H9 (cell line): Measurements from ENCODE around the gene ZFYVE28. TPM values are rescaled to one million over a fixed set of nuclear protein-coding genes. Genes with fewer than 3 reads are reported as not detected.

Experiments
- DNase-seq: peaks from one replicate; pipeline ENCODE4 v3.0.0-alpha.2; 2017
- H2AFZ ChIP-seq: one replicate; pipeline ENCODE4 v1.6.1; 2013; ENCODE audit warnings: mild to moderate bottlenecking, low read length, control low read depth, moderate library complexity
- H2AK5ac ChIP-seq: 2 replicates; pipeline ENCODE4 v1.6.1; 2013; ENCODE audit warnings: low read length, control low read depth, mixed read lengths; ENCODE audit not compliant: insufficient read length
- H2BK120ac ChIP-seq: one replicate; pipeline ENCODE4 v1.6.1; 2013; ENCODE audit warnings: low read depth, mild to moderate bottlenecking, low read length, control low read depth, inconsistent platforms; ENCODE audit not compliant: poor library complexity, severe bottlenecking
- H2BK12ac ChIP-seq: 2 replicates; pipeline ENCODE4 v1.6.1; 2013; ENCODE audit warnings: low read length, control low read depth, mixed read lengths, low read depth; ENCODE audit not compliant: insufficient read length
- H2BK15ac ChIP-seq: 2 replicates; pipeline ENCODE4 v1.6.1; 2013; ENCODE audit warnings: low read depth, low read length, control low read depth
- H2BK20ac ChIP-seq: one replicate; pipeline ENCODE4 v1.6.1; 2013; ENCODE audit warnings: low read depth, mild to moderate bottlenecking, low read length, control low read depth, inconsistent platforms; ENCODE audit not compliant: poor library complexity, severe bottlenecking
- H2BK5ac ChIP-seq: 2 replicates; pipeline ENCODE4 v1.6.1; 2013; ENCODE audit warnings: low read length, control low read depth, mixed read lengths; ENCODE audit not compliant: insufficient read length
- H3K14ac ChIP-seq: 2 replicates; pipeline ENCODE4 v1.6.1; 2013; ENCODE audit warnings: low read length, control low read depth; ENCODE audit not compliant: insufficient read depth
- H3K18ac ChIP-seq: 2 replicates; pipeline ENCODE4 v1.6.1; 2013; ENCODE audit warnings: low read depth, mild to moderate bottlenecking, mixed read lengths, low read length, control low read depth; ENCODE audit not compliant: insufficient read length
- H3K23ac ChIP-seq: 2 replicates; pipeline ENCODE4 v1.6.1; 2013; ENCODE audit warnings: low read length, control low read depth, mixed read lengths, low read depth; ENCODE audit not compliant: insufficient read length
- H3K23me2 ChIP-seq: 2 replicates; pipeline ENCODE4 v1.6.1; 2013; ENCODE audit warnings: low read depth, mild to moderate bottlenecking, mixed read lengths, low read length, control low read depth; ENCODE audit not compliant: insufficient read length, poor library complexity, severe bottlenecking
- H3K27ac ChIP-seq: 2 replicates; pipeline ENCODE4 v1.5.1; 2013; ENCODE audit warnings: low read length, control low read depth, mixed read lengths, low read depth; ENCODE audit not compliant: insufficient read length
- H3K27me3 ChIP-seq: 2 replicates; pipeline ENCODE4 v1.6.1; 2013; ENCODE audit warnings: low read length, control low read depth, inconsistent platforms; ENCODE audit not compliant: insufficient read depth
- H3K4ac ChIP-seq: 2 replicates; pipeline ENCODE4 v1.6.1; 2013; ENCODE audit warnings: low read depth, mild to moderate bottlenecking, control low read depth, inconsistent platforms, low read length, moderate library complexity
- H3K4me1 ChIP-seq: 2 replicates; pipeline ENCODE4 v1.6.1; 2013; ENCODE audit warnings: low read length, control low read depth, inconsistent platforms; ENCODE audit not compliant: insufficient read depth
- H3K4me2 ChIP-seq: 2 replicates; pipeline ENCODE4 v1.6.1; 2013; ENCODE audit warnings: low read length, control low read depth, mixed read lengths; ENCODE audit not compliant: insufficient read length, insufficient read depth
- H3K56ac ChIP-seq: 2 replicates; pipeline ENCODE4 v1.6.1; 2013; ENCODE audit warnings: low read depth, mild to moderate bottlenecking, mixed read lengths, low read length, control low read depth; ENCODE audit not compliant: insufficient read length
- H3K79me1 ChIP-seq: 2 replicates; pipeline ENCODE4 v1.6.1; 2013; ENCODE audit warnings: low read depth, mild to moderate bottlenecking, moderate library complexity, low read length, control low read depth, inconsistent platforms; ENCODE audit not compliant: insufficient read depth, poor library complexity, severe bottlenecking
- H3K79me2 ChIP-seq: 2 replicates; pipeline ENCODE4 v1.6.1; 2013; ENCODE audit warnings: low read length, control low read depth, inconsistent platforms; ENCODE audit not compliant: insufficient read depth
- H3K9ac ChIP-seq: 2 replicates; pipeline ENCODE4 v1.6.1; 2013; ENCODE audit warnings: low read length, control low read depth, mixed read lengths; ENCODE audit not compliant: insufficient read length; ENCODE audit errors: extremely low read depth
- H3K9me3 ChIP-seq: one replicate; pipeline ENCODE4 v1.6.1; 2013; ENCODE audit warnings: low read depth, low read length, inconsistent platforms; ENCODE audit not compliant: control insufficient read depth
- H3T11ph ChIP-seq: one replicate; pipeline ENCODE4 v1.6.1; 2013; ENCODE audit warnings: mild to moderate bottlenecking, low read length, control low read depth, inconsistent platforms
- H4K20me1 ChIP-seq: one replicate; pipeline ENCODE4 v1.6.1; 2013; ENCODE audit not compliant: control insufficient read depth, insufficient read length, insufficient read depth
- H4K5ac ChIP-seq: 2 replicates; pipeline ENCODE4 v1.6.1; 2013; ENCODE audit warnings: low read depth, mild to moderate bottlenecking, mixed read lengths, low read length, control low read depth; ENCODE audit not compliant: insufficient read length
- H4K8ac ChIP-seq: replicated peaks from 2 replicates; pipeline ENCODE4 v1.6.1; 2013; ENCODE audit warnings: low read length, control low read depth, mixed read lengths, low read depth; ENCODE audit not compliant: insufficient read length
- H4K91ac ChIP-seq: 2 replicates; pipeline ENCODE4 v1.6.1; 2013; ENCODE audit warnings: low read depth, mild to moderate bottlenecking, moderate library complexity, mixed read lengths, low read length, control low read depth; ENCODE audit not compliant: insufficient read length
- H3K27ac Mint-ChIP-seq, 3 experiments: 2 replicates in 2 of 3; 3 replicates in 1 of 3; pipeline ENCODE4 v1.8.0; 2020 to 2021; ENCODE audit warnings: mixed read lengths in 3 of 3, mild to moderate bottlenecking in 1 of 3, moderate library complexity in 1 of 3
- H3K27me3 Mint-ChIP-seq: 2 replicates; pipeline ENCODE4 v1.8.0; 2021; ENCODE audit warnings: low read depth, mild to moderate bottlenecking, moderate library complexity, mixed read lengths
- H3K36me3 Mint-ChIP-seq, 3 experiments: 2 replicates in 2 of 3; 3 replicates in 1 of 3; pipeline ENCODE4 v1.8.0; 2020 to 2021; ENCODE audit warnings: low read depth in 3 of 3, mixed read lengths in 3 of 3; ENCODE audit not compliant: insufficient read depth in 1 of 3
- H3K4me1 Mint-ChIP-seq, 2 experiments: 2 replicates each; pipeline ENCODE4 v1.8.0; 2020; ENCODE audit warnings: mixed read lengths in 2 of 2
- H3K4me3 Mint-ChIP-seq, 2 experiments: 2 replicates in 1 of 2; 3 replicates in 1 of 2; pipeline ENCODE4 v1.8.0; 2020 to 2021; ENCODE audit warnings: mild to moderate bottlenecking in 2 of 2, mixed read lengths in 2 of 2, moderate library complexity in 1 of 2
- H3K9me3 Mint-ChIP-seq, 2 experiments: 2 replicates in 1 of 2; 3 replicates in 1 of 2; pipeline ENCODE4 v1.8.0; 2020; ENCODE audit warnings: mild to moderate bottlenecking in 2 of 2, mixed read lengths in 2 of 2, moderate library complexity in 1 of 2
- WGBS: extraction: QIAGEN DNeasy Blood & Tissue Kit; methylation state at CpG from one replicate; pipeline ENCODE4 v1.1.7; 2013; ENCODE audit warnings: missing lambda C conversion rate, low lambda C conversion rate, mixed read lengths; ENCODE audit not compliant: insufficient read length; ENCODE audit errors: extremely low coverage; 5-methylcytosine and 5-hydroxymethylcytosine counted together
- total RNA-seq: library from RNA; stranded (reverse); gene quantifications from 2 replicates; pipeline ENCODE4 v1.2.1, GENCODE V29; 2021
- TF ChIP-seq, protein P1 (sequence below): fragments of 200-600 bp; sonication (generic); conservative IDR thresholded peaks from 3 replicates; pipeline ENCODE4 v1.8.0; 2021; ENCODE audit warnings: antibody characterized with exemption, mild to moderate bottlenecking

The ZFYVE28 gene
- total RNA-seq, 1 experiment from 2014 or later: 0.98 TPM

- Mint-ChIP-seq H3K36me3 (no peaks in the 10 kb centered on the region), H3K4me3 (no peak overlapping the region), H3K9me3 (no peaks in the 10 kb centered on the region), H3K4me1 (peaks cover 15 to 24% of the 10 kb centered on the region in 2 experiments), H3K27me3 (no peaks in the 10 kb centered on the region), H3K27ac (peak overlapping the region in 1 of 3 experiments; percentile 67; a peak in 1 of 7 replicates)
- H2BK120ac ChIP-seq: no peak overlapping the region
- no peak overlapping the region for H4K91ac ChIP-seq
- H4K8ac ChIP-seq: no peak overlapping the region
- H3K23ac ChIP-seq: no peak overlapping the region
- whole genome bisulfite sequencing: no CpG with 5 or more reads among the region's 19 CpGs
- no peak overlapping the region for H3K4me2 ChIP-seq
- no peak overlapping the region for H2AK5ac ChIP-seq
- DNase-seq: no peak
- peaks cover 2% of the 10 kb centered on the region; the same call in 1 of the 2 replicates for H3K4me1 ChIP-seq
- no peak overlapping the region for H3K9ac ChIP-seq
- TF ChIP-seq, protein P1, sequence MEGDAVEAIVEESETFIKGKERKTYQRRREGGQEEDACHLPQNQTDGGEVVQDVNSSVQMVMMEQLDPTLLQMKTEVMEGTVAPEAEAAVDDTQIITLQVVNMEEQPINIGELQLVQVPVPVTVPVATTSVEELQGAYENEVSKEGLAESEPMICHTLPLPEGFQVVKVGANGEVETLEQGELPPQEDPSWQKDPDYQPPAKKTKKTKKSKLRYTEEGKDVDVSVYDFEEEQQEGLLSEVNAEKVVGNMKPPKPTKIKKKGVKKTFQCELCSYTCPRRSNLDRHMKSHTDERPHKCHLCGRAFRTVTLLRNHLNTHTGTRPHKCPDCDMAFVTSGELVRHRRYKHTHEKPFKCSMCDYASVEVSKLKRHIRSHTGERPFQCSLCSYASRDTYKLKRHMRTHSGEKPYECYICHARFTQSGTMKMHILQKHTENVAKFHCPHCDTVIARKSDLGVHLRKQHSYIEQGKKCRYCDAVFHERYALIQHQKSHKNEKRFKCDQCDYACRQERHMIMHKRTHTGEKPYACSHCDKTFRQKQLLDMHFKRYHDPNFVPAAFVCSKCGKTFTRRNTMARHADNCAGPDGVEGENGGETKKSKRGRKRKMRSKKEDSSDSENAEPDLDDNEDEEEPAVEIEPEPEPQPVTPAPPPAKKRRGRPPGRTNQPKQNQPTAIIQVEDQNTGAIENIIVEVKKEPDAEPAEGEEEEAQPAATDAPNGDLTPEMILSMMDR: no peak
- no peak overlapping the region for H2BK5ac ChIP-seq
- H3K14ac ChIP-seq: no peak overlapping the region
- H3K79me1 ChIP-seq: no peaks in the 10 kb centered on the region
- H3K18ac ChIP-seq: no peak overlapping the region
- no peak overlapping the region for H2BK12ac ChIP-seq
- H3K56ac ChIP-seq: no peak overlapping the region
- H2AFZ ChIP-seq: no peak overlapping the region
- no peak overlapping the region for H3K27ac ChIP-seq
- no peaks in the 10 kb centered on the region for H3K9me3 ChIP-seq
- no peak overlapping the region for H2BK20ac ChIP-seq
- no peak overlapping the region for H3T11ph ChIP-seq
- no peaks in the 10 kb centered on the region for H4K20me1 ChIP-seq
- H3K4ac ChIP-seq: no peak overlapping the region
- H3K79me2 ChIP-seq: no peaks in the 10 kb centered on the region
- H2BK15ac ChIP-seq: no peak overlapping the region
- H4K5ac ChIP-seq: no peak overlapping the region
- no peaks in the 10 kb centered on the region for H3K27me3 ChIP-seq
- peaks cover 6% of the 10 kb centered on the region for H3K23me2 ChIP-seq
These were observed 153.0 kb downstream of the ZFYVE28 start for GRCh38 chr4:2265113-2266110.
